Kidney (tissue), 14 donors: Measurements from ENCODE around the gene FHOD3. TPM values are rescaled to one million over a fixed set of nuclear protein-coding genes. Genes with fewer than 3 reads are reported as not detected.
A peak's percentile ranks its signal among the peaks of the same experiment; 100 is the strongest.

Experiments
- DNase-seq, 5 donors: peaks; one replicate each; pipeline ENCODE4 v3.0.0-alpha.2; 2013 to 2020
- FAIRE-seq: peaks from 2 replicates; lab custom pipeline; 2012; peaks lifted over from hg19 to GRCh38; lab: Jason Lieb, UNC
- H3K27ac ChIP-seq, 2 donors: one replicate each; pipeline ENCODE4 v1.7.0; 2013; ENCODE audit warnings: low read depth in 2 of 2, low read length in 2 of 2, inconsistent platforms in 1 of 2
- H3K27me3 ChIP-seq: one replicate; pipeline ENCODE4 v1.7.1; 2013; ENCODE audit warnings: low read length, inconsistent platforms; ENCODE audit not compliant: control insufficient read depth, insufficient read depth
- H3K36me3 ChIP-seq, 3 donors: one replicate each; pipeline versions ENCODE4 v1.7.0 to v1.7.1; 2013; ENCODE audit warnings: low read length in 3 of 3, control low read depth in 1 of 3, inconsistent platforms in 1 of 3; ENCODE audit not compliant: insufficient read depth in 3 of 3, control insufficient read depth in 2 of 3
- H3K4me1 ChIP-seq, 3 donors: one replicate each; pipeline versions ENCODE4 v1.7.0 to v1.7.1; 2013; ENCODE audit warnings: low read length in 3 of 3, inconsistent platforms in 1 of 3, low read depth in 1 of 3; ENCODE audit not compliant: control insufficient read depth in 2 of 3, insufficient read depth in 2 of 3
- H3K4me3 ChIP-seq, 3 donors: one replicate each; pipeline versions ENCODE4 v1.7.0 to v1.8.1; 2013; ENCODE audit warnings: low read length in 3 of 3, control low read depth in 1 of 3, inconsistent platforms in 1 of 3
- H3K9ac ChIP-seq, 3 donors: one replicate each; pipeline versions ENCODE4 v1.7.0 to v1.7.1; 2013; ENCODE audit warnings: low read length in 3 of 3, control low read depth in 1 of 3, inconsistent platforms in 1 of 3
- H3K9me3 ChIP-seq, 3 donors: one replicate each; pipeline versions ENCODE4 v1.7.0 to v1.7.1; 2013; ENCODE audit warnings: low read length in 3 of 3, control low read depth in 1 of 3, inconsistent platforms in 1 of 3; ENCODE audit not compliant: control insufficient read depth in 2 of 3, insufficient read depth in 1 of 3
- intact Hi-C: fragments of 100-400 bp; cut with DNase I; formaldehyde crosslinking; loops from one replicate; pipeline ENCODE4 v1.11.1; 2022
- polyA plus RNA-seq: library from polyadenylated mRNA; stranded (reverse); fragments of 350-450 nt; fragmentation: Illumina TruSeq; extraction: RNeasy Lipid Tissue Mini Kit (QIAGEN cat#74804); gene quantifications from one replicate; pipeline ENCODE4 v1.2.3, GENCODE V29; 2014; ENCODE audit warnings: low read depth, low replicate concordance; ENCODE audit not compliant: insufficient read depth
- total RNA-seq: library from RNA; stranded (reverse); fragmentation: NEBNext Ultra II Directional; extraction: Animal tissue kit (Norgen Biotek cat#: 25700); gene quantifications from one replicate; pipeline ENCODE4 v1.2.1, GENCODE V29; 2021
- TF ChIP-seq, protein P1 (sequence below): IDR thresholded peaks from 3 replicates; pipeline ENCODE4 v1.5.1; 2012; ENCODE audit warnings: mild to moderate bottlenecking, moderate library complexity, borderline replicate concordance; ENCODE audit not compliant: insufficient read depth; ENCODE audit errors: extremely low read depth
- donor health status: control.
- donor health status: control.
- donor health status: control.
- donor health status: control.
- donor health status: control.
- donor health status: DM: yes; HTN: yes; CAD: no.
- donor health status: Normal renal cell carcinoma (clear cell type).

The FHOD3 gene
- total and polyA plus RNA-seq, 2 donors from 2014 or later: 21.5 to 28.0 TPM

GRCh38 chr18:36811955-36812354 lies 514.4 kb downstream of the FHOD3 start:
- H3K27me3 ChIP-seq: no peaks in the 10 kb centered on the region
- H3K4me1 ChIP-seq: no peaks in the 10 kb centered on the region
- H3K4me3 ChIP-seq: no peak overlapping the region
- no peak for FAIRE-seq
- no peak for DNase-seq
- TF ChIP-seq, protein P1, sequence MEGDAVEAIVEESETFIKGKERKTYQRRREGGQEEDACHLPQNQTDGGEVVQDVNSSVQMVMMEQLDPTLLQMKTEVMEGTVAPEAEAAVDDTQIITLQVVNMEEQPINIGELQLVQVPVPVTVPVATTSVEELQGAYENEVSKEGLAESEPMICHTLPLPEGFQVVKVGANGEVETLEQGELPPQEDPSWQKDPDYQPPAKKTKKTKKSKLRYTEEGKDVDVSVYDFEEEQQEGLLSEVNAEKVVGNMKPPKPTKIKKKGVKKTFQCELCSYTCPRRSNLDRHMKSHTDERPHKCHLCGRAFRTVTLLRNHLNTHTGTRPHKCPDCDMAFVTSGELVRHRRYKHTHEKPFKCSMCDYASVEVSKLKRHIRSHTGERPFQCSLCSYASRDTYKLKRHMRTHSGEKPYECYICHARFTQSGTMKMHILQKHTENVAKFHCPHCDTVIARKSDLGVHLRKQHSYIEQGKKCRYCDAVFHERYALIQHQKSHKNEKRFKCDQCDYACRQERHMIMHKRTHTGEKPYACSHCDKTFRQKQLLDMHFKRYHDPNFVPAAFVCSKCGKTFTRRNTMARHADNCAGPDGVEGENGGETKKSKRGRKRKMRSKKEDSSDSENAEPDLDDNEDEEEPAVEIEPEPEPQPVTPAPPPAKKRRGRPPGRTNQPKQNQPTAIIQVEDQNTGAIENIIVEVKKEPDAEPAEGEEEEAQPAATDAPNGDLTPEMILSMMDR: no peak
- intact Hi-C loops: no loop called here
- no peak overlapping the region for H3K27ac ChIP-seq
- H3K9me3 ChIP-seq: no peaks in the 10 kb centered on the region
- H3K9ac ChIP-seq: no peak overlapping the region
- peaks cover 2 to 10% (median 3%) of the 10 kb centered on the region in 3 donors for H3K36me3 ChIP-seq

DNA sequence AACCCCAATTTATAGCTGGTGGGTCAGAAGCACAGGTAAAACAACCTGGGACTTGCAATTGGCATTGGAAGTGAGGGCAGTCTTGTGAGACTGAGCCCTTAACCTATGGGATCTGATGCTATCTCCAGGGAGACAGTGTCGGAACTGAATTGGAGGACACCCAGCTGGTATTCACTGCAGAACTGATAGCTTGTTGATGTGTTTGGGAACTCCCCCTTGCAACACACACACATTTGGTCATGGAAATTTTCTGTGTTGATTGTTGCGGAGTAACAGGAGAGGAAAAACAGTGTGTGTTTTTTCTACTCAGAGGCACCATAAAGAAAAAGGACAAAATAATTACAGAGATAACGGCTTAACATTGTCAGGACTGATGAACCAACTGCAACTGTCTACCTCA lies 515.2 kb downstream of the FHOD3 start:
- Histone ChIP-seq H3K27ac (no peak overlapping the region), H3K9me3 (no peaks in the 10 kb centered on the region), H3K4me3 (no peak overlapping the region), H3K4me1 (no peaks in the 10 kb centered on the region), H3K36me3 (peaks cover 0 to 15% (median 2%) of the 10 kb centered on the region in 3 donors), H3K9ac (no peak overlapping the region), H3K27me3 (no peaks in the 10 kb centered on the region)
- DNase-seq: peak in 1 of 5 donors; percentile 38
- no peak for FAIRE-seq
- intact Hi-C loops: no loop called here
- TF ChIP-seq, protein P1: no peak

GRCh38 chr18:36813101-36813775 lies 515.7 kb downstream of the FHOD3 start:
- no peak overlapping the region for H3K27ac ChIP-seq

More at GRCh38 chr18:36813101-36813775, 515.7 kb downstream of the FHOD3 start:
- no peak overlapping the region for H3K9ac ChIP-seq
- TF ChIP-seq, protein P1: no peak
- no peaks in the 10 kb centered on the region for H3K9me3 ChIP-seq
- H3K4me3 ChIP-seq: no peak overlapping the region
- DNase-seq (no peak), FAIRE-seq (no peak)
- peaks cover 0 to 13% (median 0%) of the 10 kb centered on the region in 3 donors for H3K36me3 ChIP-seq
- no peaks in the 10 kb centered on the region for H3K4me1 ChIP-seq
- intact Hi-C loops: no loop called here
- H3K27me3 ChIP-seq: no peaks in the 10 kb centered on the region
